MM.1S (cell line): ENCODE results near the gene IFT122.
"Not testable (repeated sequence)": the region's sequence is repeated elsewhere in the genome, so short reads cannot be mapped to it uniquely, and the experiment has no call there.

Source experiments
- CTCF ChIP-seq: fragments of 300-600 bp; sonication (generic); IDR thresholded peaks from 2 replicates; pipeline ENCODE4 v1.5.1; 2016; ENCODE audit warnings: antibody characterized with exemption, low read length, mixed read lengths
- EZH2 ChIP-seq: fragments of 300-600 bp; sonication (generic); optimal IDR thresholded peaks from 2 replicates; pipeline ENCODE3; 2017; ENCODE audit warnings: low read depth, mild to moderate bottlenecking, antibody characterized with exemption, low read length, mixed read lengths
- EZH2phosphoT487 ChIP-seq: fragments of 300-600 bp; sonication (generic); IDR thresholded peaks from 2 replicates; pipeline ENCODE4 v1.6.1; 2018; ENCODE audit warnings: antibody characterized with exemption, low read length

- TF ChIP-seq CTCF, EZH2phosphoT487, EZH2: not testable (repeated sequence)
These were observed 45.1 kb downstream of the IFT122 start for GRCh38 chr3:129485146-129485545.
